Endodermal cell (in vitro differentiated cells): Measurements from ENCODE around the gene CACNA1S. TPM values are rescaled to one million over a fixed set of nuclear protein-coding genes. Genes with fewer than 3 reads are reported as not detected.
A peak's percentile ranks its signal among the peaks of the same experiment; 100 is the strongest.

ENCODE experiments used
- DNase-seq: peaks from one replicate; pipeline ENCODE4 v3.0.0-alpha.2; 2017
- H3K27ac ChIP-seq: 2 replicates; pipeline ENCODE4 v1.5.1; 2013; ENCODE audit warnings: mild to moderate bottlenecking, low read depth, low read length, moderate library complexity
- H3K27me3 ChIP-seq: 2 replicates; pipeline ENCODE4 v1.6.1; 2013; ENCODE audit warnings: mild to moderate bottlenecking, low read length, moderate library complexity; ENCODE audit not compliant: insufficient read depth, control insufficient read depth, poor library complexity, severe bottlenecking
- H3K36me3 ChIP-seq: 2 replicates; pipeline ENCODE4 v1.7.0; 2013; ENCODE audit warnings: mild to moderate bottlenecking, low read length, moderate library complexity; ENCODE audit not compliant: control insufficient read depth, insufficient read depth
- H3K4me1 ChIP-seq: one replicate; pipeline ENCODE4 v1.7.0; 2013; ENCODE audit warnings: low read length; ENCODE audit not compliant: control insufficient read depth, insufficient read depth
- H3K4me3 ChIP-seq: 2 replicates; pipeline ENCODE4 v1.5.1; 2013; ENCODE audit warnings: mild to moderate bottlenecking, low read length, moderate library complexity
- H3K9ac ChIP-seq: 2 replicates; pipeline ENCODE4 v1.6.1; 2013; ENCODE audit warnings: mild to moderate bottlenecking, low read length, moderate library complexity; ENCODE audit not compliant: poor library complexity, severe bottlenecking; ENCODE audit errors: extremely low read depth
- H3K9me3 ChIP-seq: 2 replicates; pipeline ENCODE4 v1.6.1; 2013; ENCODE audit warnings: mild to moderate bottlenecking, low read length, moderate library complexity; ENCODE audit not compliant: control insufficient read depth
- H3K27ac Mint-ChIP-seq: 2 replicates; pipeline ENCODE4 v1.8.0; 2020; ENCODE audit warnings: mixed read lengths
- H3K27me3 Mint-ChIP-seq: 2 replicates; pipeline ENCODE4 v1.8.0; 2021; ENCODE audit warnings: mild to moderate bottlenecking, mixed read lengths; ENCODE audit not compliant: insufficient read depth
- H3K36me3 Mint-ChIP-seq: 2 replicates; pipeline ENCODE4 v1.8.0; 2020; ENCODE audit warnings: low read depth, mixed read lengths
- H3K4me1 Mint-ChIP-seq: 2 replicates; pipeline ENCODE4 v1.8.0; 2020; ENCODE audit warnings: mixed read lengths
- H3K4me3 Mint-ChIP-seq: 2 replicates; pipeline ENCODE4 v1.8.0; 2020; ENCODE audit warnings: mild to moderate bottlenecking, moderate library complexity, mixed read lengths
- H3K9me3 Mint-ChIP-seq: 2 replicates; pipeline ENCODE4 v1.8.0; 2020; ENCODE audit warnings: mild to moderate bottlenecking, mixed read lengths
- WGBS, 2 experiments: methylation state at CpG; one replicate each; pipeline versions ENCODE4 v1.1.5 to v1.1.7; 2013; ENCODE audit warnings: missing lambda C conversion rate in 2 of 2, mixed read lengths in 1 of 2; ENCODE audit not compliant: insufficient coverage in 1 of 2, insufficient read length in 1 of 2; 5-methylcytosine and 5-hydroxymethylcytosine counted together
- total RNA-seq, 2 donors: library from RNA; stranded (reverse); fragmentation: NEBNext Ultra II Directional in 1 of 2; extraction: Animal tissue kit (Norgen Biotek cat#: 25700) in 1 of 2; gene quantifications; 2 replicates in 1 of 2; 3 replicates in 1 of 2; pipeline ENCODE4 v1.2.1, GENCODE V29; 2021
- TF ChIP-seq, protein P1 (sequence below): fragments of 200-600 bp; sonication (generic); conservative IDR thresholded peaks from 2 replicates; pipeline ENCODE4 v1.5.0; 2021; ENCODE audit warnings: antibody characterized with exemption, mild to moderate bottlenecking

The CACNA1S gene
- total RNA-seq, 2 donors from 2014 or later = 0.11 to 0.13 TPM

DNA sequence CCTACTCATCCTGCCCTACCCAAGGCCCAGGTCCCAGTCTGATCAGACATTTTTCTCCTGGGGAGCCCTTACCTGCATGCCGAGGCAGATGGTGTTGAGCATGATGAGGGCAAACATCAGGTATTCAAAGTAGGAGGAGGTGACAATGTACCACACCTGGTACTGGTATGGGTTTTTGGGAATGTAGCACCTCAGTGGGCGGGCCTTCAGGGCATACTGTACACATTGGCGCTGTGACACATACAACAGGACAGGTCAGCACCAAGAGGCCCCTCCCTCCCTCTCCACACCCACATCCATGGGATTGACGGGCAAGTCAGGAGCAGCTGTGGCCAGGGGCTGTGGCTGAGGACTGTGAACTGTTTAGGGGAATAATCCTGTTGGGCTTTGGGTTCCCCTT, 51.6 kb downstream of the CACNA1S start:
- Mint-ChIP-seq H3K4me1 (peaks cover 19% of the 10 kb centered on the region), H3K27me3 (no peaks in the 10 kb centered on the region), H3K27ac (no peak overlapping the region), H3K4me3 (no peak overlapping the region), H3K36me3 (no peaks in the 10 kb centered on the region), H3K9me3 (no peaks in the 10 kb centered on the region)
- Histone ChIP-seq H3K27me3 (no peaks in the 10 kb centered on the region), H3K4me3 (no peak overlapping the region), H3K27ac (no peak overlapping the region), H3K36me3 (no peaks in the 10 kb centered on the region), H3K9ac (no peak overlapping the region), H3K9me3 (no peaks in the 10 kb centered on the region), H3K4me1 (no peaks in the 10 kb centered on the region)
- 94% methylated on average over 4 of the region's 4 CpGs; no CpG with 5 or more reads in 1 of the 2 experiments for WGBS, 2 experiments
- TF ChIP-seq, protein P1, sequence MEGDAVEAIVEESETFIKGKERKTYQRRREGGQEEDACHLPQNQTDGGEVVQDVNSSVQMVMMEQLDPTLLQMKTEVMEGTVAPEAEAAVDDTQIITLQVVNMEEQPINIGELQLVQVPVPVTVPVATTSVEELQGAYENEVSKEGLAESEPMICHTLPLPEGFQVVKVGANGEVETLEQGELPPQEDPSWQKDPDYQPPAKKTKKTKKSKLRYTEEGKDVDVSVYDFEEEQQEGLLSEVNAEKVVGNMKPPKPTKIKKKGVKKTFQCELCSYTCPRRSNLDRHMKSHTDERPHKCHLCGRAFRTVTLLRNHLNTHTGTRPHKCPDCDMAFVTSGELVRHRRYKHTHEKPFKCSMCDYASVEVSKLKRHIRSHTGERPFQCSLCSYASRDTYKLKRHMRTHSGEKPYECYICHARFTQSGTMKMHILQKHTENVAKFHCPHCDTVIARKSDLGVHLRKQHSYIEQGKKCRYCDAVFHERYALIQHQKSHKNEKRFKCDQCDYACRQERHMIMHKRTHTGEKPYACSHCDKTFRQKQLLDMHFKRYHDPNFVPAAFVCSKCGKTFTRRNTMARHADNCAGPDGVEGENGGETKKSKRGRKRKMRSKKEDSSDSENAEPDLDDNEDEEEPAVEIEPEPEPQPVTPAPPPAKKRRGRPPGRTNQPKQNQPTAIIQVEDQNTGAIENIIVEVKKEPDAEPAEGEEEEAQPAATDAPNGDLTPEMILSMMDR = no peak
- no peak for DNase-seq

DNA sequence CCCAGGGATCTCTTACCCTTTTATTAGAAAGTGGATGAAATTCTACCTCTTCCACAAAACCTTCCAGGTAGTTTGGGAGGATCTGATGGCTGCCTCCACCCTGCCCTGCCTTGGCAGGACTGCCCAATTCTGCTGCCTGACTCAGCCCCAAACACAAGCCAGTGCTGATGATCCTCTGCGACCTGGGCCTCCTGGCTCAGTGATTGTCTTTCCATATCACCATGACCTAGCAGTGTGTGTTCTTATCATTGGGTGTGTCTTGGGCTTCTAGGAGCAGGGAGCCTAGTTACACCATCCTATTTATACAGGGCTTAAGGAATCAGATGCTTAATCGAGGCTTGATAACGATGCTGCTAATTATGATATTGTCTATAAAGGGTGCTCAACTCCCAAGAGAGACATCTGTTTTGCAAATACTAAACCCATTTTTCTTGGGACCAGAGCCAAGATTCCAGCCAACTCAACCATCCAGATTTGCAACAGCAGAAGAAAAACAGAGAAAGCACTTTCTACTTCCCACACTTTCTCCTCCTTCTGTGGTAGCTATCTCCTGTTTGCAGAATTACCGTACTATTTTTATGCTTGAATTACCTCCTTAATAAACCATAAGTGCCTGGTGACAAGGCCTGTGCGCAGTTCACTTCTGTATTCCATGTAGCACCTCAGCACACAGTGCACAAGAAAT, 52.2 kb downstream of the CACNA1S start:
- no peaks in the 10 kb centered on the region for H3K27me3 Mint-ChIP-seq

DNA sequence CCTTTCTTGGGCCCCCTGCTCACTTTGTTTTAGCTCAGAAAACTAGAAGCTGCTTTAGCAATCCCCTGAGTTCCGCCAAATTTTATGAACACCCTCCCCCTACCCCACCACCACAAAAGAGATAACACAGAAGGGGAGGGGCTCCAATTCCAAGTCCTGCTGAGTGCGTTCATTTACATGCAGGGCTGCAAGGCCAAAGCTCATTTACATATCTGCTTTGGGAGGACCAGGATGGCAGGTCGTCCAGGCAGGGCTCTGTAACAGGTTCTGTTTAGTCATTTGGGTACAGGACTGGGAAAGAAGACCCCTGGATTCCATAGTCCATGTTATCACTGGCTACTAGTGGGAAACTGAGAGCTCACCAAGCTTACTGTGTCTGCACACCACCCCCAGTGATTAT, 52.8 kb downstream of the CACNA1S start:
- DNase-seq = peak; percentile 61
- H3K27me3 Mint-ChIP-seq = no peaks in the 10 kb centered on the region
- no peak overlapping the region for H3K9ac ChIP-seq
- H3K4me1 Mint-ChIP-seq = peaks cover 19% of the 10 kb centered on the region
- no peaks in the 10 kb centered on the region for H3K9me3 Mint-ChIP-seq
- no peak overlapping the region for H3K4me3 ChIP-seq
- no peak overlapping the region for H3K27ac ChIP-seq
- TF ChIP-seq, protein P1 = no peak
- H3K9me3 ChIP-seq = no peaks in the 10 kb centered on the region
- no peaks in the 10 kb centered on the region for H3K4me1 ChIP-seq
- 43 to 46% methylated on average over 1 to 3 of the region's 3 CpGs for WGBS, 2 experiments
- no peak overlapping the region for H3K4me3 Mint-ChIP-seq
- H3K27ac Mint-ChIP-seq = no peak overlapping the region
- no peaks in the 10 kb centered on the region for H3K36me3 Mint-ChIP-seq
- H3K36me3 ChIP-seq = no peaks in the 10 kb centered on the region
- no peaks in the 10 kb centered on the region for H3K27me3 ChIP-seq

More for the DNA sequence above, 52.2 kb downstream of the CACNA1S start:
- H3K36me3 Mint-ChIP-seq = no peaks in the 10 kb centered on the region
- no peaks in the 10 kb centered on the region for H3K36me3 ChIP-seq
- H3K4me3 ChIP-seq = no peak overlapping the region
- WGBS, 2 experiments = 90 to 100% methylated on average over 2 to 5 of the region's 5 CpGs
- no peak overlapping the region for H3K9ac ChIP-seq
- H3K4me1 ChIP-seq = no peaks in the 10 kb centered on the region
- no peak overlapping the region for H3K27ac ChIP-seq
- H3K4me3 Mint-ChIP-seq = no peak overlapping the region
- no peak overlapping the region for H3K27ac Mint-ChIP-seq
- TF ChIP-seq, protein P1 = no peak
- no peaks in the 10 kb centered on the region for H3K9me3 Mint-ChIP-seq
- peaks cover 19% of the 10 kb centered on the region for H3K4me1 Mint-ChIP-seq
- no peaks in the 10 kb centered on the region for H3K9me3 ChIP-seq
- DNase-seq = no peak
- H3K27me3 ChIP-seq = no peaks in the 10 kb centered on the region
